Caco-2 (cell line): ENCODE data around the gene PRR19. TPM values are rescaled to one million over a fixed set of nuclear protein-coding genes. Genes with fewer than 3 reads are reported as not detected.

ENCODE experiments used
- BruUV-seq: library from RNA; stranded (reverse); fragments of 400-500 nt; replicated peaks from 2 replicates; lab custom pipeline; 2021; lab: Mats Ljungman, UMichigan
- CTCF ChIA-PET: fragments of 300-600 bp; sonication (Branson Sonifier 250); formaldehyde crosslinking; loops from one replicate; lab custom pipeline; 2022; ENCODE audit warnings: antibody characterized with exemption; lab: Charles Lee
- POLR2A ChIA-PET: fragments of 300-600 bp; sonication (Branson Sonifier 250); formaldehyde crosslinking; loops from one replicate; lab custom pipeline; 2022; ENCODE audit warnings: antibody characterized with exemption; lab: Charles Lee
- DNase-seq, 2 experiments: peaks; one replicate each; pipeline versions ENCODE4 v3.0.0 to v3.0.0-alpha.2; 2020 to 2022
- H3K27me3 ChIP-seq: replicated peaks from 2 replicates; pipeline ENCODE4 v1.6.0; 2011; ENCODE audit warnings: low read length; ENCODE audit not compliant: control insufficient read depth, insufficient read depth
- H3K36me3 ChIP-seq: 2 replicates; pipeline ENCODE4 v1.5.1; 2011; ENCODE audit warnings: low read length; ENCODE audit not compliant: control insufficient read depth, insufficient read depth
- H3K4me1 ChIP-seq: fragments of 250-450 bp; sonication (Bioruptor Pico); 2 replicates; pipeline ENCODE4 v1.5.1; 2020; ENCODE audit warnings: mild to moderate bottlenecking
- H3K4me3 ChIP-seq: 2 replicates; pipeline ENCODE4 v1.5.1; 2011; ENCODE audit warnings: low read depth, mild to moderate bottlenecking, control low read depth, low read length
- H3K9me3 ChIP-seq: fragments of 250-450 bp; sonication (Bioruptor Pico); 2 replicates; pipeline ENCODE4 v1.5.1; 2020; ENCODE audit warnings: mild to moderate bottlenecking, moderate library complexity
- H3K27ac Mint-ChIP-seq: one replicate; pipeline ENCODE4 v1.8.0; 2022; ENCODE audit warnings: mixed read lengths; ENCODE audit not compliant: unreplicated experiment
- H3K27me3 Mint-ChIP-seq: one replicate; pipeline ENCODE4 v1.8.0; 2022; ENCODE audit warnings: mixed read lengths; ENCODE audit not compliant: insufficient read depth, unreplicated experiment
- H3K36me3 Mint-ChIP-seq: one replicate; pipeline ENCODE4 v1.8.0; 2022; ENCODE audit warnings: mild to moderate bottlenecking, mixed read lengths; ENCODE audit not compliant: insufficient read depth, unreplicated experiment
- H3K4me1 Mint-ChIP-seq: one replicate; pipeline ENCODE4 v1.8.0; 2022; ENCODE audit warnings: low read depth, mixed read lengths; ENCODE audit not compliant: unreplicated experiment
- H3K4me3 Mint-ChIP-seq: one replicate; pipeline ENCODE4 v1.8.0; 2022; ENCODE audit warnings: mild to moderate bottlenecking, moderate library complexity, mixed read lengths; ENCODE audit not compliant: unreplicated experiment
- H3K9me3 Mint-ChIP-seq: one replicate; pipeline ENCODE4 v1.8.0; 2022; ENCODE audit warnings: mixed read lengths; ENCODE audit not compliant: unreplicated experiment
- intact Hi-C: fragments of 100-400 bp; cut with micrococcal nuclease; formaldehyde crosslinking; loops from one replicate; pipeline ENCODE4 v1.10.0; 2022; ENCODE audit not compliant: unreplicated experiment
- total RNA-seq: library from RNA; stranded (reverse); gene quantifications from 2 replicates; pipeline ENCODE4 v1.2.3, GENCODE V29; 2022
- TF ChIP-seq, protein P1 (sequence below), 2 experiments: fragments of 200-600 bp in 1 of 2; IDR thresholded peaks; 1 replicate in 1 of 2; 2 replicates in 1 of 2; pipeline versions ENCODE4 v1.5.1 to v1.8.0; 2011 to 2022; ENCODE audit warnings: antibody characterized with exemption in 1 of 2, control low read depth in 1 of 2, inconsistent platforms in 1 of 2, low read depth in 1 of 2, low read length in 1 of 2, mild to moderate bottlenecking in 1 of 2, moderate library complexity in 1 of 2; ENCODE audit not compliant: insufficient read depth in 1 of 2, severe bottlenecking in 1 of 2, unreplicated experiment in 1 of 2

PRR19 gene
- total RNA-seq, 1 experiment from 2014 or later, result 2.8 TPM

GRCh38 chr19:42253245-42254088 lies 48.5 kb upstream of the PRR19 start:
- Histone ChIP-seq H3K36me3 (peaks cover 5% of the 10 kb centered on the region), H3K9me3 (no peaks in the 10 kb centered on the region), H3K27me3 (no peaks in the 10 kb centered on the region), H3K4me3 (peak overlapping the region; percentile 74), H3K4me1 (peaks cover 25% of the 10 kb centered on the region)
- ChIA-PET CTCF (no interaction called here), POLR2A (interaction anchor here (1.0 kb wide), 1 partner anchor 11 kb away, joined by 5 read pairs; no protein-coding TSS in a partner anchor)
- peak; percentile 92 to 94 for DNase-seq
- Mint-ChIP-seq H3K27ac (peak overlapping the region; percentile 89), H3K27me3 (no peaks in the 10 kb centered on the region), H3K4me1 (peaks cover 21% of the 10 kb centered on the region), H3K4me3 (peak overlapping the region; percentile 87), H3K9me3 (no peaks in the 10 kb centered on the region), H3K36me3 (peaks cover 59% of the 10 kb centered on the region)
- TF ChIP-seq, protein P1, sequence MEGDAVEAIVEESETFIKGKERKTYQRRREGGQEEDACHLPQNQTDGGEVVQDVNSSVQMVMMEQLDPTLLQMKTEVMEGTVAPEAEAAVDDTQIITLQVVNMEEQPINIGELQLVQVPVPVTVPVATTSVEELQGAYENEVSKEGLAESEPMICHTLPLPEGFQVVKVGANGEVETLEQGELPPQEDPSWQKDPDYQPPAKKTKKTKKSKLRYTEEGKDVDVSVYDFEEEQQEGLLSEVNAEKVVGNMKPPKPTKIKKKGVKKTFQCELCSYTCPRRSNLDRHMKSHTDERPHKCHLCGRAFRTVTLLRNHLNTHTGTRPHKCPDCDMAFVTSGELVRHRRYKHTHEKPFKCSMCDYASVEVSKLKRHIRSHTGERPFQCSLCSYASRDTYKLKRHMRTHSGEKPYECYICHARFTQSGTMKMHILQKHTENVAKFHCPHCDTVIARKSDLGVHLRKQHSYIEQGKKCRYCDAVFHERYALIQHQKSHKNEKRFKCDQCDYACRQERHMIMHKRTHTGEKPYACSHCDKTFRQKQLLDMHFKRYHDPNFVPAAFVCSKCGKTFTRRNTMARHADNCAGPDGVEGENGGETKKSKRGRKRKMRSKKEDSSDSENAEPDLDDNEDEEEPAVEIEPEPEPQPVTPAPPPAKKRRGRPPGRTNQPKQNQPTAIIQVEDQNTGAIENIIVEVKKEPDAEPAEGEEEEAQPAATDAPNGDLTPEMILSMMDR (IDR thresholded peaks at IDR 0.05; ENCODE audit: insufficient read depth in 1 of 2, low read depth in 1 of 2, low read length in 1 of 2, severe bottlenecking in 1 of 2, unreplicated experiment in 1 of 2), result no peak
- BruUV-seq, result no TSS peak
- intact Hi-C loops, result loop anchor here (1.0 kb wide), 1 partner anchor 9 kb away; no protein-coding TSS in a partner anchor

DNA sequence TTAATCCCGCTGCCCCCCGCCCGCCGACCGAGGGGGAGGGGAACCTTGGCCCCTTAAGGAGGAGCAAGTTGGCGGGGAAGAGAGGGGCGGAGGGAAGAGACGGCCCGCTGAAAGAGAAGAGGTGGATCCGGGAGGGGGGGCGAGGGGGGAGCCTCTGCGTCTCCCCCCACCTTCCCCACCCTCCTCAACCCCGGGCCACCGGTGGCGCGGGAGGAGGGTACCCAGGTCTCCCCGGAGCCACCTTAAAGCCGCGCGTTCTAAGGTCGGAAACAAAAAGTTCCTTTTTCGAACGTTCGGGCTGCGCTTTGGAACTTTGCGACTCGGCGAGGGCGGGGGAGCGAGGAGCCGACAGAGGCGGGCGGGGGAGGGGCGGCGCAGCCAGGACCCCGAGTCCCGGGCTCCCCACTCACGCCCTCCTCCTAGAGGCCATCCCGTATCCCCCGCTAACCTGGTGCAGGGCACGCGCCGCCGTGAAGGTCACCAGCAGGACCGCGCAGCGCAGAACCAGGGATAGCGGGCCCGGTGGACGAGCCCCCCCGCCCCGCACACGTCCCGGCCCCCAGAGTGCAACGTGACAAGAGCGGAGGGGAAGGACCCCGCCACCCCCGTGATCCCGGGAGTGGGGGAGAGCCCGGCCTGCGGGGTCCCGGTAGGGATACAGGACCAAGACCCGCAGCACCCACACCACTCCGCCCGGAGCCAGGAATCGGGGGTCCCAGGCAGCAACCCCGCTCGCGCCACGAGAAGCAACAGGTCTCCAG lies 47.7 kb upstream of the PRR19 start:
- intact Hi-C loops, result no loop called here
- Mint-ChIP-seq H3K27ac (peak overlapping the region; percentile 89), H3K27me3 (no peaks in the 10 kb centered on the region), H3K4me1 (peaks cover 21% of the 10 kb centered on the region), H3K9me3 (no peaks in the 10 kb centered on the region), H3K4me3 (peak overlapping the region; percentile 87), H3K36me3 (peaks cover 51% of the 10 kb centered on the region)
- DNase-seq, result peak in 1 of 2 experiments; percentile 84
- Histone ChIP-seq H3K4me1 (peaks cover 25% of the 10 kb centered on the region), H3K4me3 (peak overlapping the region; percentile 74), H3K9me3 (no peaks in the 10 kb centered on the region), H3K27me3 (no peaks in the 10 kb centered on the region), H3K36me3 (peaks cover 5% of the 10 kb centered on the region)
- TSS peak; percentile 48 for BruUV-seq
- TF ChIP-seq, protein P1 (IDR thresholded peaks at IDR 0.05; ENCODE audit: insufficient read depth in 1 of 2, low read depth in 1 of 2, low read length in 1 of 2, severe bottlenecking in 1 of 2, unreplicated experiment in 1 of 2), result no peak
- CTCF ChIA-PET, result no interaction called here
- POLR2A ChIA-PET, result interaction anchor here (1.0 kb wide), 1 partner anchor 11 kb away, joined by 5 read pairs; no protein-coding TSS in a partner anchor
